SK-N-MC (cell line): Measurements from ENCODE around the gene ARHGEF28.

Source experiments
- EZH2 ChIP-seq: fragments of 200-600 bp; sonication (generic); IDR thresholded peaks from one replicate; pipeline ENCODE4 v1.6.1; 2017; ENCODE audit warnings: antibody characterized with exemption
- FOXP2 ChIP-seq: optimal IDR thresholded peaks from 2 replicates; pipeline ENCODE3; 2011; ENCODE audit warnings: mild to moderate bottlenecking, moderate library complexity; ENCODE audit not compliant: insufficient read depth; ENCODE audit errors: extremely low read length, control extremely low read depth
- POLR2AphosphoS5 ChIP-seq: IDR thresholded peaks from 2 replicates; pipeline ENCODE4 v1.6.1; 2012; ENCODE audit warnings: mild to moderate bottlenecking, low read depth, low read length, borderline replicate concordance

DNA sequence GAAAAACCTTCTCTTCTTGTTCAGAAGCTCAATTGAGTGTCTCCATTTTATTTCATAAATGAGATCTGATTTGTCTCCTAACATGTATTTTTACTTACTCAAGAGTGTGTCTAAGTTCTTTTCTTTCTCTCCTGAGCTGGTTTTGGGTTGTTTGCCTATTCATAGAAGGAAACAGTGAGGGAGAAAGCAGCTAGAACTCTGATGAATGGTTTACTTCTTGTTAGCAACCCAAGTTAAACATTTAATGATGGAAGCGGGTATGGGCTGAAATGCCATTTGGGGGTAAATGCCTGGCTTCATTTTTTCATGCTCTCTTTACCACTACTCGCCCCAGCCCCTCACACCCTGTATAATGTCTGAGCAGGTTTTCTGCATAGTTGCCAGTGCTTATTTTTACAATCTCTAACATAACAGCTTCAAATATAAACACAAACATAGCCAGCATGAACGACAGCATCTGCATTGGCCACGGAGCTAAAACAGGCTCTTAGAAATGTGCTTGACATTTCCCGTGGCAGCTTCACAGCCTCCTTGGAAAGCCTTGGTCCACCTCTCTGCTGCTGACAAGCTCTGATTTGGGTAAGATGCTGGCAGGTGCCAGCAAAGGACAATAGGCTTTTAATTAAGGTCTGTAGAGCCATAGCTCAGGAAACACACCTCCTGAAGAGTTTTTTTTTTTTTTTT, 321.1 kb downstream of the ARHGEF28 start:
- TF ChIP-seq EZH2 = no peak
- TF ChIP-seq POLR2AphosphoS5 = no peak
- no peak for TF ChIP-seq FOXP2
